WTC11 (cell line): ENCODE data around the gene BACH2.

Experiments
- ATF1 ChIP-seq: sonication (generic); formaldehyde crosslinking; IDR thresholded peaks from 2 replicates; pipeline ENCODE4 v1.8.1; 2023; ENCODE audit warnings: mild to moderate bottlenecking, moderate library complexity, missing genetic modification reagents
- CTCF ChIP-seq: fragments of 200-600 bp; IDR thresholded peaks from 2 replicates; pipeline ENCODE4 v1.8.0; 2022; ENCODE audit warnings: antibody characterized with exemption
- NR1H2 ChIP-seq: sonication (generic); formaldehyde crosslinking; IDR thresholded peaks from 2 replicates; pipeline ENCODE4 v1.9.0; 2021; ENCODE audit warnings: mild to moderate bottlenecking, moderate library complexity, missing genetic modification reagents

DNA sequence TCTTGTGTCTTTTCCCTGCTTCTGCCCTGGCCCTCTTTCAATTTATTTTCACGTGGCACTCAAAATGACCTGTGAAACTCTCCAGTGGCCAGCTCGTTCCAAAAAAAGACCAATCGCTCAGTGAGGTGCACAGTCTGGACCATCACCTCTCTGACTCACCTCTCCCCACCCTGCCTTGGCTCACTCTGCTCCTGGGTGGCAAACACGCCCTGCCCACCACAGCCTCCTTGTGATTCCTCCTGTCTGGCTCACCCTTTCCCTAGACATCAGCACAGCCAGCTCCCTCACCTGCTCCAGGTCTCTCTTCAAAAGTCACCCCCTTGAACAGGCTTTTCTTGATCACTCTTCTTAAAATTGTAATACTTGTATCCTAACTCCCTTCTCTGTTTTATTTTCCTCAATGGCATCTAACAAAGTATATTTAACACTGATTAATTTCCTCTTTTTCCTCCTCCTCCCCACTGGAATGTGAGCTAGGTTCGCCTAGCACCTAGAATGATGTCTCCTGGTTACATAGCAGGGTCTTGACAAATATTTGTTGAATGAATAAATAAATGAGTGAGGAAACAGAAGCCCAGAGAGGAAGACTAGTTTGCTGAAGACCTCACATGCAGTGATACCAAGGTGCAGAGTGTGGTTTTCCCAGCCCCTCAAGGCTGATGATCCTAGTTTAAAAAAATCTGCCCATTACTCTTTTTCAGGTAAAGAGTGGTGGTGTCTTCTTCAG, 293.4 kb downstream of the BACH2 start:
- no peak for TF ChIP-seq NR1H2 (CRISPR knock-in tag)
- no peak for TF ChIP-seq CTCF
- no peak for TF ChIP-seq ATF1 (CRISPR knock-in tag)
